H1 (cell line): ENCODE data around the gene C5orf58. TPM values are rescaled to one million over a fixed set of nuclear protein-coding genes. Genes with fewer than 3 reads are reported as not detected.

ENCODE experiments used
- CEBPB ChIP-seq: IDR thresholded peaks from 2 replicates; pipeline ENCODE4 v1.6.1; 2012; ENCODE audit warnings: low read depth, low read length
- EP300 ChIP-seq, 2 experiments: IDR thresholded peaks; 1 replicate in 1 of 2; 2 replicates in 1 of 2; pipeline ENCODE4 v1.6.1; 2011 to 2012; ENCODE audit warnings: low read depth in 2 of 2, low read length in 2 of 2, mild to moderate bottlenecking in 2 of 2, borderline replicate concordance in 1 of 2, inconsistent platforms in 1 of 2, moderate library complexity in 1 of 2
- HDAC2 ChIP-seq, 2 experiments: fragments of 300-600 bp in 1 of 2; sonication (generic) in 1 of 2; IDR thresholded peaks; 2 replicates each; pipeline ENCODE4 v1.6.1; 2011 to 2012; ENCODE audit warnings: low read depth in 2 of 2, low read length in 2 of 2, mild to moderate bottlenecking in 2 of 2, moderate library complexity in 2 of 2, borderline replicate concordance in 1 of 2, inconsistent platforms in 1 of 2
- KDM1A ChIP-seq: fragments of 200-600, 300-600 bp; sonication (generic); IDR thresholded peaks from 2 replicates; pipeline ENCODE4 v1.7.1; 2016; ENCODE audit warnings: mild to moderate bottlenecking, low read length, borderline replicate concordance
- POLR2AphosphoS5 ChIP-seq: IDR thresholded peaks from 2 replicates; pipeline ENCODE4 v1.6.1; 2011; ENCODE audit warnings: low read depth, low read length
- SIN3A ChIP-seq, 2 experiments: IDR thresholded peaks in 1 of 2; conservative IDR thresholded peaks in 1 of 2; 2 replicates each; pipeline ENCODE4 v1.6.1; 2011 to 2012; ENCODE audit warnings: low read length in 2 of 2, improper control_type of control experiment in 1 of 2, low read depth in 1 of 2, mild to moderate bottlenecking in 1 of 2
- polyA plus RNA-seq, 7 experiments: library from polyadenylated mRNA; depleted of rRNA in 3 of 7; stranded (reverse) in 5 of 7; unstranded in 2 of 7; fragments of >200 nt in 5 of 7; fragments of 200-250 nt in 2 of 7; gene quantifications; 1 replicate in 5 of 7; 2 replicates in 1 of 7; 4 replicates in 1 of 7; pipeline versions ENCODE4 v1.2.1 to v1.2.3, GENCODE V29; 2011 to 2013; ENCODE audit warnings: missing spikeins in 2 of 7, mixed read lengths in 2 of 7
- total RNA-seq: library from RNA; stranded (reverse); fragmentation: NEBNext Ultra II Directional; extraction: Animal tissue kit (Norgen Biotek cat#: 25700); gene quantifications from 2 replicates; pipeline ENCODE4 v1.2.1, GENCODE V29; 2021
- TF ChIP-seq, protein P1 (sequence below), 3 experiments: IDR thresholded peaks; 1 replicate in 2 of 3; 2 replicates in 1 of 3; pipeline versions ENCODE4 v1.5.1 to v1.6.1; 2011; ENCODE audit warnings: low read length in 3 of 3, mild to moderate bottlenecking in 3 of 3, inconsistent platforms in 2 of 3, low read depth in 1 of 3, moderate library complexity in 1 of 3; ENCODE audit not compliant: insufficient read depth in 1 of 3; ENCODE audit errors: control extremely low read depth in 1 of 3

C5orf58 gene
- total and polyA plus RNA-seq, 2 of the 8 experiments (the other 6 are each of a cell fraction or from before 2014, with no cell fraction given), result 0.24 to 1.6 TPM

DNA sequence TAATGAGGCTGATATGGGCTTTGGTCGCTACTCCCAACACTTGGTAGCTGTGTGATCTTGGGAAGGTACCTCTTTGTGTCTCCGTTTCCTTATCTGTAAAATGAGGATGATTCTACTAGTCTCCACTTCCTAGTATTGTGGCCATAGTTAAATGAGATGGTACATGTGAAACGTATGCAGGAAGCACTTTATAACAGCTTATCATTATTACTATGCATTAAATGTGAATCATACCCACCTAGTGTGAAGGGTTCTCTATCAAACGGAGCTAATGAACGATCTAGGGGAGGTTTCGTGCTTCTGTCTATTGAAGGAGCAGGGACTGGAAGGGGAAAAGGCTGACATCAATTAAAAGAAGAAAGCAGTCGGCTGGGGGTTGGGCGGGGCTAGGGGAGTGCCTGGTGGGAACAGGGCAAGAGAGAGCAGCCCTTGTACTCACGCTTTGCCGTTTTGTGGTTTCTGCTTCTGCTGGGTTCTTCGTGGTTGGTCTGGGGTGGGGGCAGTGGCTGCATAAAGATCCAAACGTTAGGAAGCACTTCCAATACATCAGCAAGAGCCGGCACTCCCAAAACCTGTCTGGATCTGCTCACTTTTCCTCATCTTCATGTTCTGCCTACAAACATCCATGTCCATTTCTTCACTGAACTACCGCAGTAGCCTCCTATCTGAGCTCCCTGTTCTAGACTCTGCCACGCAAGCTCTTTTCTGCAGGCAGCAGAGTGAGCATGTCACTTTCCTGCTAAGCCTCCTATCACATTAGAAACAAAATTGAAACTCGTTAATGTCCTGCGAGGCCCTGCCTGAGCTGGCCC is 34.0 kb downstream of the C5orf58 start (continued):
- TF ChIP-seq, protein P1, sequence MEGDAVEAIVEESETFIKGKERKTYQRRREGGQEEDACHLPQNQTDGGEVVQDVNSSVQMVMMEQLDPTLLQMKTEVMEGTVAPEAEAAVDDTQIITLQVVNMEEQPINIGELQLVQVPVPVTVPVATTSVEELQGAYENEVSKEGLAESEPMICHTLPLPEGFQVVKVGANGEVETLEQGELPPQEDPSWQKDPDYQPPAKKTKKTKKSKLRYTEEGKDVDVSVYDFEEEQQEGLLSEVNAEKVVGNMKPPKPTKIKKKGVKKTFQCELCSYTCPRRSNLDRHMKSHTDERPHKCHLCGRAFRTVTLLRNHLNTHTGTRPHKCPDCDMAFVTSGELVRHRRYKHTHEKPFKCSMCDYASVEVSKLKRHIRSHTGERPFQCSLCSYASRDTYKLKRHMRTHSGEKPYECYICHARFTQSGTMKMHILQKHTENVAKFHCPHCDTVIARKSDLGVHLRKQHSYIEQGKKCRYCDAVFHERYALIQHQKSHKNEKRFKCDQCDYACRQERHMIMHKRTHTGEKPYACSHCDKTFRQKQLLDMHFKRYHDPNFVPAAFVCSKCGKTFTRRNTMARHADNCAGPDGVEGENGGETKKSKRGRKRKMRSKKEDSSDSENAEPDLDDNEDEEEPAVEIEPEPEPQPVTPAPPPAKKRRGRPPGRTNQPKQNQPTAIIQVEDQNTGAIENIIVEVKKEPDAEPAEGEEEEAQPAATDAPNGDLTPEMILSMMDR (IDR thresholded peaks at IDR 0.05; ENCODE audit: control extremely low read depth in 1 of 3, insufficient read depth in 1 of 3, low read depth in 1 of 3, low read length in 3 of 3), result no peak
- TF ChIP-seq SIN3A (conservative IDR thresholded peaks at IDR 0.05 in 1 of 2, IDR thresholded peaks at IDR 0.05 in 1 of 2; ENCODE audit: low read depth in 1 of 2, low read length in 2 of 2) (no peak), EP300 (IDR thresholded peaks at IDR 0.05; ENCODE audit: borderline replicate concordance in 1 of 2, low read depth in 2 of 2, low read length in 2 of 2) (no peak), KDM1A (no peak), POLR2AphosphoS5 (no peak), HDAC2 (IDR thresholded peaks at IDR 0.05; ENCODE audit: borderline replicate concordance in 1 of 2, low read depth in 2 of 2, low read length in 2 of 2) (no peak), CEBPB (no peak)
